Measurements from ENCODE around the gene RFESD.

- TF ChIP-seq CTCF (IDR thresholded peaks at IDR 0.05) (no peak), EP300 (IDR thresholded peaks at IDR 0.05; ENCODE audit: low read depth) (no peak), POLR2A (IDR thresholded peaks at IDR 0.05) (no peak)
Observed at GRCh38 chr5:95609711-95610110, 36.9 kb upstream of the RFESD start.
